Gastroesophageal sphincter (tissue), 4 donors: Measurements from ENCODE around the gene ASTL. TPM values are rescaled to one million over a fixed set of nuclear protein-coding genes. Genes with fewer than 3 reads are reported as not detected.

Experiments used
- ATAC-seq: fragments of 150-250 bp; one replicate; pipeline ENCODE4 v1.9.1; 2016; ENCODE audit warnings: mild to moderate bottlenecking, moderate library complexity
- H3K27ac ChIP-seq, 4 donors: fragments of 200-600 bp; sonication (generic) in 3 of 4; 1 replicate in 3 of 4; 2 replicates in 1 of 4; pipeline ENCODE4 v1.5.1; 2016 to 2019
- H3K27me3 ChIP-seq: fragments of 200-600 bp; sonication (generic); one replicate; pipeline ENCODE4 v1.5.1; 2019
- H3K36me3 ChIP-seq, 2 donors: fragments of 200-600 bp; sonication (generic); one replicate each; pipeline ENCODE4 v1.5.1; 2019; ENCODE audit warnings: control low read depth in 1 of 2
- H3K4me1 ChIP-seq, 3 donors: fragments of 200-600 bp; sonication (generic); 1 replicate in 2 of 3; 2 replicates in 1 of 3; pipeline ENCODE4 v1.5.1; 2016 to 2019; ENCODE audit warnings: control low read depth in 2 of 3
- H3K4me3 ChIP-seq, 2 donors: fragments of 200-600 bp; sonication (generic); one replicate each; pipeline ENCODE4 v1.5.1; 2019; ENCODE audit warnings: mild to moderate bottlenecking in 1 of 2, moderate library complexity in 1 of 2
- H3K9me3 ChIP-seq, 3 donors: fragments of 200-600 bp; sonication (generic); one replicate each; pipeline ENCODE4 v1.5.1; 2017 to 2019; ENCODE audit warnings: control low read depth in 2 of 3
- EP300 ChIP-seq: sonication (generic); formaldehyde crosslinking; IDR thresholded peaks from one replicate; pipeline ENCODE4 v1.6.1; 2017; ENCODE audit warnings: antibody characterized with exemption, mild to moderate bottlenecking
- POLR2A ChIP-seq, 2 donors: fragments of 450-650 bp; IDR thresholded peaks; one replicate each; pipeline ENCODE4 v1.6.1; 2017; ENCODE audit warnings: antibody characterized with exemption in 2 of 2, mild to moderate bottlenecking in 2 of 2, moderate library complexity in 1 of 2
- POLR2AphosphoS5 ChIP-seq: sonication (generic); formaldehyde crosslinking; IDR thresholded peaks from one replicate; pipeline ENCODE4 v1.6.1; 2017; ENCODE audit warnings: antibody characterized with exemption
- WGBS, 2 donors: methylation state at CpG; one replicate each; pipeline ENCODE4 v1.1.5; 2018; ENCODE audit warnings: low coverage in 1 of 2; 5-methylcytosine and 5-hydroxymethylcytosine counted together
- total RNA-seq, 4 donors: library from RNA; depleted of rRNA; stranded (reverse); fragments of >200 nt; gene quantifications; one replicate each; pipeline ENCODE4 v1.1.0, GENCODE V29; 2016
- TF ChIP-seq, protein P1 (sequence below), 4 experiments: fragments of 200-600 bp in 2 of 4; fragments of 450-650 bp in 2 of 4; sonication (generic) in 1 of 4; IDR thresholded peaks; one replicate each; pipeline ENCODE4 v1.5.1; 2017 to 2019; ENCODE audit warnings: antibody characterized with exemption in 4 of 4, mild to moderate bottlenecking in 2 of 4, moderate library complexity in 2 of 4

Gene ASTL
- total RNA-seq, 4 donors from 2014 or later = not detected

DNA sequence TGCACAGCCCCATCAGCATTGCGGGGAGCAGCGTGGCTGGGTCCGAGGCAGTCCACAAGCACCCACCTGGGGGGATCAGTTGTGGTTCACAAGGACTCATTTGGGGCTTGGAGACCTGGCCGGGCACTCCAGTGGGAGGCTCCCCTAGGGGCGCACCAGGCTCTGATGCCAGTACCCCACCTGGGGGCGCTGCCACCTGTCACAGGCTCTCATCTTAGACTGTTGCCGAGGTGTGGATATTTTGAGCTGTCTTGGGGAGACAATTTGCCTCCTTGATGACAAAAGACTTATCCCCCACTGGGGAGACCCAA lies 25.0 kb downstream of the ASTL start:
- no peaks in the 10 kb centered on the region for H3K36me3 ChIP-seq
- ATAC-seq = no peak
- H3K9me3 ChIP-seq = no peaks in the 10 kb centered on the region
- no peak for TF ChIP-seq POLR2A (IDR thresholded peaks at IDR 0.05)
- TF ChIP-seq, protein P1, sequence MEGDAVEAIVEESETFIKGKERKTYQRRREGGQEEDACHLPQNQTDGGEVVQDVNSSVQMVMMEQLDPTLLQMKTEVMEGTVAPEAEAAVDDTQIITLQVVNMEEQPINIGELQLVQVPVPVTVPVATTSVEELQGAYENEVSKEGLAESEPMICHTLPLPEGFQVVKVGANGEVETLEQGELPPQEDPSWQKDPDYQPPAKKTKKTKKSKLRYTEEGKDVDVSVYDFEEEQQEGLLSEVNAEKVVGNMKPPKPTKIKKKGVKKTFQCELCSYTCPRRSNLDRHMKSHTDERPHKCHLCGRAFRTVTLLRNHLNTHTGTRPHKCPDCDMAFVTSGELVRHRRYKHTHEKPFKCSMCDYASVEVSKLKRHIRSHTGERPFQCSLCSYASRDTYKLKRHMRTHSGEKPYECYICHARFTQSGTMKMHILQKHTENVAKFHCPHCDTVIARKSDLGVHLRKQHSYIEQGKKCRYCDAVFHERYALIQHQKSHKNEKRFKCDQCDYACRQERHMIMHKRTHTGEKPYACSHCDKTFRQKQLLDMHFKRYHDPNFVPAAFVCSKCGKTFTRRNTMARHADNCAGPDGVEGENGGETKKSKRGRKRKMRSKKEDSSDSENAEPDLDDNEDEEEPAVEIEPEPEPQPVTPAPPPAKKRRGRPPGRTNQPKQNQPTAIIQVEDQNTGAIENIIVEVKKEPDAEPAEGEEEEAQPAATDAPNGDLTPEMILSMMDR (IDR thresholded peaks at IDR 0.05) = no peak
- TF ChIP-seq EP300 = no peak
- TF ChIP-seq POLR2AphosphoS5 = no peak
- peaks cover 60% of the 10 kb centered on the region for H3K27me3 ChIP-seq
- 100% methylated on average over 2 of the region's 7 CpGs; no CpG with 5 or more reads in 1 of the 2 donors for WGBS, 2 donors
- H3K27ac ChIP-seq = peak overlapping the region in 1 of 4 donors; percentile 5
- H3K4me1 ChIP-seq = peaks cover 0 to 34% (median 18%) of the 10 kb centered on the region in 3 donors
- H3K4me3 ChIP-seq = no peak overlapping the region

DNA sequence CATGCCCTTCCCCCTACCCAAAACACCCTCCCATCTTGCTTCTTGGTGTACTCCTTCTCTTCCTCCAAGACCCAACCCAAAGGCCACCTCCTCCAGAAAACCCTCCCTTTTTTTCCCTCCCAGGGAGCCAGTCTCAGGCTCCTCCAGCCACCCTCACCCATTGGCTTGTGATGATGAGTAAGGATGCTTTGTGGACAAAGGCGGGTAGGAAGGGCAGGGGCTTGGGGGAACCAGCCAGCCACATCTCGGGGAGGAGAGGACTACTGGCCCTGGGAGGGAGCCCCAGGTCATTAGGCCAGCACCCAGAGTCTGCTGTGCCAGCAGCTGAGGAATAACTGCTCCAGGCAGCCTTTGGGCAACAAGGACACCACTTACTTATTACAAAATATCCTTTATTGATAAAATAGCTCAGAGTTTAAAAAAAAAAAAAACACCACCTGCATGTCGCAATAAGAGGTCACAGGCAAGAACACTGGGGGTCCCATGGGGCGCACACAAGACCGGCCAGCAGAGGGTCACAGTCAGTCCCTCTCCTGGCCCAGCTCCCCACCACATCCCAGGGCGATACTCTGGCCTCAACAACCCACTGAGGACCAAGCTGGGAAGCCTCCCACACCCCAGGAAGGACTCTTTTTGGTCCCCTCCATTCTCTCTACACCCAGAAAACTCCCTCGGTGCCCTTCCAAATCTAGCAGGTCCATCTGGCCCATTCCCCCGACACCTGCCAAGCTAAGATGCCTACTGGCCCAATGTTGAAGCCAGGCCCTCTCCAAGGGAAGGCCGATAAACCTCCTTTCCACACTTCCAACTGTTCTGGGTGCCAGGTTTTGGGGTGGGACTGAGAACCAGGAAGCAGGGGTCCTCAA lies 25.6 kb downstream of the ASTL start:
- TF ChIP-seq EP300 (no peak), POLR2A (IDR thresholded peaks at IDR 0.05) (no peak), POLR2AphosphoS5 (no peak)
- TF ChIP-seq, protein P1 (IDR thresholded peaks at IDR 0.05) = no peak
- H3K4me1 ChIP-seq = peaks cover 0 to 37% (median 18%) of the 10 kb centered on the region in 3 donors
- H3K27me3 ChIP-seq = peaks cover 59% of the 10 kb centered on the region
- ATAC-seq = no peak
- H3K9me3 ChIP-seq = no peaks in the 10 kb centered on the region
- H3K36me3 ChIP-seq = no peaks in the 10 kb centered on the region
- 94% methylated on average over 6 of the region's 9 CpGs; no CpG with 5 or more reads in 1 of the 2 donors for WGBS, 2 donors
- H3K4me3 ChIP-seq = no peak overlapping the region
- peak overlapping the region in 1 of 4 donors; percentile 5 for H3K27ac ChIP-seq

DNA sequence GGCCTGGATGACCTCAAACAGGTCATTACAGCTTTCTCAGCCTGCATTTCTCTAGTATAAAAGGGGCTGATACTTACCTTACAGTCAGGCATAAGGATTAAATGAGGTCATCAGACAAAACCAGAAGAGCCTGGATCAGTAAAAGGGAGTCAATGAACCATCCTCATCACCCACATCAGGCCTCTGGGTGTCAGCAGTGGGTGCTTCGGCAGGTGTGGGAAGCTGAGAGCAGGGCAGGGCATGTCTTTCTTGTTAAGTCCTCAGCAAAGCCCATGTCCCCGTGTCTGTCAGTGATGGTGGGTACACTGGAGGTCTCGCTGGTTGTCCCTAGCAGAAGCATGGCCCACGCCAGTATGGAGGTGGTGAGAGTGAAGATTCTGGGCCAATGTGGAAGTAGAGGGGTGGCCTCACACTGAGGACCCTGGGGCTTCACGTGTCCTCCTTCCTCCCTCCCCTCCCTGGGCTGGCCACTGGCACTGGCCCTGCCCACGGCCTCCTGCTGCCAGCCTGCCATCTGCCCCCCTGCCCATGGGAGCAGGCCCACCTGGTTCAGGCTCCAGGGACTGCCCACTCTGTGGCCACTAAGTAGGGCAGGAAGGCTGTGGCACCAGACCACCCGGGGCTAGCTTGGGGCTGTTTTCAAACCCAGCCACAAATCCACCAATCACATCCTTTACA lies 26.3 kb downstream of the ASTL start:
- no peak for ATAC-seq
- peaks cover 0 to 31% (median 15%) of the 10 kb centered on the region in 3 donors for H3K4me1 ChIP-seq
- WGBS, 2 donors = 73 to 100% methylated on average over 1 to 3 of the region's 7 CpGs
- no peaks in the 10 kb centered on the region for H3K36me3 ChIP-seq
- H3K4me3 ChIP-seq = no peak overlapping the region
- H3K9me3 ChIP-seq = no peaks in the 10 kb centered on the region
- TF ChIP-seq, protein P1 (IDR thresholded peaks at IDR 0.05) = no peak
- TF ChIP-seq POLR2A (IDR thresholded peaks at IDR 0.05) (no peak), EP300 (no peak), POLR2AphosphoS5 (no peak)
- H3K27me3 ChIP-seq = peaks cover 51% of the 10 kb centered on the region
- no peak overlapping the region for H3K27ac ChIP-seq

DNA sequence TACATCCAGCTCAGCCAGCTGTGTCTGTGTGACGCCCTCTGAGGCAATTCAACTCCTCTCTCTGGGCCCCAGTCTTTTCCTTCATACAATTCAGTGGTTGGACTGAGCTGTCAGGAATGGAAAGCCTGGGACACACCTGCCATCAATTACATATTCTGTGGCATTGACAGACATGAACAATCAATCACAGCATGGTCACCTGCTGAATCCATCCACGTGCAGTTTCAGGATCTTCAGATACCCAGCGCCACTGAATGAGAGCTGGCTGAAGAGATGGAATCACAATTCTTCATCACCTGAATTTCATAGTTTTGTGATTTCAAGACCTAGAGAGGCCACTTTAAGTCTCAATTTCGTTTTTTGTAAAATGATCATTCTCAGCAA lies 27.1 kb downstream of the ASTL start:
- no peak for ATAC-seq
- no peak overlapping the region for H3K27ac ChIP-seq
- H3K27me3 ChIP-seq = peaks cover 44% of the 10 kb centered on the region
- H3K4me1 ChIP-seq = peaks cover 0 to 24% (median 9%) of the 10 kb centered on the region in 3 donors
- TF ChIP-seq POLR2A (IDR thresholded peaks at IDR 0.05) (no peak), EP300 (no peak), POLR2AphosphoS5 (no peak)
- TF ChIP-seq, protein P1 (IDR thresholded peaks at IDR 0.05) = no peak
- 69 to 70% methylated on average over 3 to 4 of the region's 4 CpGs for whole genome bisulfite sequencing, 2 donors
- H3K36me3 ChIP-seq = no peaks in the 10 kb centered on the region
- no peaks in the 10 kb centered on the region for H3K9me3 ChIP-seq
- H3K4me3 ChIP-seq = no peak overlapping the region
